GM12801 (cell line): ENCODE results near the gene HK2.

ENCODE experiments used
- TF ChIP-seq, protein P1 (sequence below): IDR thresholded peaks from one replicate; pipeline ENCODE4 v1.5.1; 2011; ENCODE audit warnings: control low read depth; ENCODE audit not compliant: insufficient read length; ENCODE audit errors: extremely low read depth

Gene HK2

DNA sequence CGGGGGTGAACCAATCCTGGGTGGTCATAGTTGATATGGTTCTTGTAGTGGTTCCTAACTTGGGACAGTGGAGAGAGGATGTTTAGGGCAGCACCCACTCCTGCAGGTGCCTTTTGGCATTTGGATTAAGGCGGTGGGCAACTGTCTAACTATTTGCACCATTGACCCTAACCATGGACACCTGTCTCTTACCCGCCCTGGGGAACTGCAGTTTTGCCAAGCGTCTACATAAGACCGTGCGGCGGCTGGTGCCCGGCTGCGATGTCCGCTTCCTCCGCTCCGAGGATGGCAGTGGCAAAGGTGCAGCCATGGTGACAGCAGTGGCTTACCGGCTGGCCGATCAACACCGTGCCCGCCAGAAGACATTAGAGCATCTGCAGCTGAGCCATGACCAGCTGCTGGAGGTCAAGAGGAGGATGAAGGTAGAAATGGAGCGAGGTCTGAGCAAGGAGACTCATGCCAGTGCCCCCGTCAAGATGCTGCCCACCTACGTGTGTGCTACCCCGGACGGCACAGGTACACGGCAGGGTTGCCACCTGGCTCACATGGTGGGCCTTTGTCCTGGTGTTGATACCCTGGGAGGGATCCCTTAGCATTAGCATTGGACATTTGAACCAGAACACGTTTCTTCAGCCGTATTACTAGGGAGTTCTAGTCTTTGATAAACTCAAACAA lies 46.3 kb downstream of the HK2 start:
- TF ChIP-seq, protein P1, sequence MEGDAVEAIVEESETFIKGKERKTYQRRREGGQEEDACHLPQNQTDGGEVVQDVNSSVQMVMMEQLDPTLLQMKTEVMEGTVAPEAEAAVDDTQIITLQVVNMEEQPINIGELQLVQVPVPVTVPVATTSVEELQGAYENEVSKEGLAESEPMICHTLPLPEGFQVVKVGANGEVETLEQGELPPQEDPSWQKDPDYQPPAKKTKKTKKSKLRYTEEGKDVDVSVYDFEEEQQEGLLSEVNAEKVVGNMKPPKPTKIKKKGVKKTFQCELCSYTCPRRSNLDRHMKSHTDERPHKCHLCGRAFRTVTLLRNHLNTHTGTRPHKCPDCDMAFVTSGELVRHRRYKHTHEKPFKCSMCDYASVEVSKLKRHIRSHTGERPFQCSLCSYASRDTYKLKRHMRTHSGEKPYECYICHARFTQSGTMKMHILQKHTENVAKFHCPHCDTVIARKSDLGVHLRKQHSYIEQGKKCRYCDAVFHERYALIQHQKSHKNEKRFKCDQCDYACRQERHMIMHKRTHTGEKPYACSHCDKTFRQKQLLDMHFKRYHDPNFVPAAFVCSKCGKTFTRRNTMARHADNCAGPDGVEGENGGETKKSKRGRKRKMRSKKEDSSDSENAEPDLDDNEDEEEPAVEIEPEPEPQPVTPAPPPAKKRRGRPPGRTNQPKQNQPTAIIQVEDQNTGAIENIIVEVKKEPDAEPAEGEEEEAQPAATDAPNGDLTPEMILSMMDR, result no peak

DNA sequence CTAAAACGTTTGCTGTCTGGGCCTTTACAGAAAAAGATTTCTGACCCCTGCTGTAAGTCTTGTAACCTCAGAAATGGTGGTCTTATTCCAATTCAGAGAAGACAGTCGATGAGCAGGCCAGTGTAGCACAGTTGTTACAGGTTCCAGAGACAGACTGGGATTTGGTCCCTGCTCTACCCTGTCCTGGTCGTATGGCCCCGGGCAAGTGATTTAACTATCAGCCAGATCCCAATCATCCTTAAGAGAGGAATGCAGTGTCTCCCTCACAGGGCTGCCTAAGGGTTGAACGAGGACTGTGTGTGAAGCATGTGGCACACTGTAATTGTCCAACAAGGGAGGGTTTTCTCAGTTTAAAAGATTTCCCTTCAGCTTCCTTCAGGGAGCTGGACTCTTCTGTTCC lies 47.2 kb downstream of the HK2 start:
- TF ChIP-seq, protein P1, result no peak

DNA sequence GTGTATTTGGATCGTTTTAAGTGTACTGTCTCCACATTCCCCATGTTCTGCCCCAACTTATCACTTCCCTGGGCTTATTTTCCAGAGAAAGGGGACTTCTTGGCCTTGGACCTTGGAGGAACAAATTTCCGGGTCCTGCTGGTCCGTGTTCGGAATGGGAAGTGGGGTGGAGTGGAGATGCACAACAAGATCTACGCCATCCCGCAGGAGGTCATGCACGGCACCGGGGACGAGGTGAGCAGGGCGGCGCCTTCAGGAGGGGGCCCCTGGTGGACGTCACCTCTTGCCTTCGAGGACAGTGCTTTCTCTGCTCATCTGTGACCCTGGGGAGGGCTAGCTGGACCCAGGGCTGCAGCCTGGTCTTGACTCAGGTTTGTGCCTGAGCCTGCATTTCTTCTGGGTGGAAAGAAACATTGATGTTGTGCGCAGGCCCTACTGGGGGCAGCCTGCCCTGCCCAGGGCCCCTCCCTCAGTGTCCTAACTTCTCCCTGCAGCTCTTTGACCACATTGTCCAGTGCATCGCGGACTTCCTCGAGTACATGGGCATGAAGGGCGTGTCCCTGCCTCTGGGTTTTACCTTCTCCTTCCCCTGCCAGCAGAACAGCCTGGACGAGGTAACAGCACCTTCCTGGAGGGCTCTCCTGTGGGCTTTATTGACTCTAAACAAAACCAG lies 47.8 kb downstream of the HK2 start:
- TF ChIP-seq, protein P1, result no peak

DNA sequence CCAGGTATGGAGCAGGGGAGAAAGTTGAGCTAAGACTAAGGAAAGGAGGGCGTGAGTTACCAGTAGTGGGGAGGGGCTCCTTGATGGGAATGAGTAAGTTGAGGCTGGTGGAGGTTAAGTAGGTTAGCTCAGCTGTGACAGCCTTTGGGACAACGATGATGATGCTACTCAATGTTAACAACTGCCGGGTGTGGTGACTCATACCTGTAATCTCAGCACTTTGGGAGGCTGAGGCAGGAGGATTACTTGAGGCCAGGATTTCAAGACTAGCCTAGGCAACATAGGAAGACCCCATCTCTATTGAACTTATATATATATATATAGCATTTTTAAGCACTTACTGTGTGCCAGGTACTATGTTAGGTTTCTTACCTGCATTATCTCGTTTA lies 48.4 kb downstream of the HK2 start:
- TF ChIP-seq, protein P1, result no peak

DNA sequence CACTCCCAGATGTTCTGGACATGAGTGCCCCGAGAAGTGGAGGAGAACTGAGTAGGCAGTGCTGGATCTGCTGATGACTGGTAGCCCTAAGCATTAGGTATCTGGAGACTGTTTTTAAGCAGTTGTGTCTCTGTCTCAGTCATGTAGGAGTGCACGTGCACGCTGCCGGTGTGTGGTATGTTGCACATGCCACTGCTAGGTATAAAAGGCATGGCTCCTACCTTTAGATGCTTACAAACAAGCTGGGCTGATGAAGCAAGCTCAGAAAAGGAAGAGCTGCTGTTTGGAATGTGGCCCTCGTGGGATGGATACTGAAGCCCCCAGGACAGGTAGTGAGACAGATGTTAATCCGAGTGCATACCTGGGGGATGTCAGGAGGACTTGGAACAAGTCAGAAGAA lies 49.1 kb downstream of the HK2 start:
- TF ChIP-seq, protein P1, result no peak

DNA sequence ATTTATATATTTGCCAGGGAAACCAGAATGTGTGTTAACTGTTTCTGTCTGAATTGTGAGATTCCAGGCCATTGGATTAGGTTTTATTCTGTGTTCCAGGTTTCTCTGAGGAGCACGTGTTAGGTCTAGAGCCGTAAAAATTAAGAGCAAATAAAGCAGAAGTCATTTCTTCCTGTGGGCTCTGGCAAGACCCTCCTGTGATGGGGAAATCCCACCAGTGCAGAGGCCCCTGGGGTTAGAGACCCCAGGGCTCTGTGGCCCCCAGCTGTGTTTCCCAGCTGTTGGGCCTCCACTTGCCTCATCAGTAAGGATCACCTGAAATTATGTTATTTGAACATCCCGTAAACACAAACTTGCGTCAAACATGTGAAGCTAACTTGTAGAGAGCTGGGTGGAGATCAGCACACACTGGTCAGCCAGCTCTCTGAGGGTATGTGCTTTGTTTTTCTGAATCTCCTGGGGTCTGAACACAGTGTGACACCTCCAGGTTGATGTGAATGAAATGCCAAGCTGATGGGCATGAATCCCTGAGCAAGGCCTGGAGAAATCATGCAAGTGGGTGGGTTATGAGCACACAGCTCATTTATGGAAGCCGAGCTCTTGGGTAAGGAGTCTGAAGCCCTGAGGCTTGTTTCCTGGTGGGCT lies 50.3 kb downstream of the HK2 start:
- TF ChIP-seq, protein P1, result no peak

DNA sequence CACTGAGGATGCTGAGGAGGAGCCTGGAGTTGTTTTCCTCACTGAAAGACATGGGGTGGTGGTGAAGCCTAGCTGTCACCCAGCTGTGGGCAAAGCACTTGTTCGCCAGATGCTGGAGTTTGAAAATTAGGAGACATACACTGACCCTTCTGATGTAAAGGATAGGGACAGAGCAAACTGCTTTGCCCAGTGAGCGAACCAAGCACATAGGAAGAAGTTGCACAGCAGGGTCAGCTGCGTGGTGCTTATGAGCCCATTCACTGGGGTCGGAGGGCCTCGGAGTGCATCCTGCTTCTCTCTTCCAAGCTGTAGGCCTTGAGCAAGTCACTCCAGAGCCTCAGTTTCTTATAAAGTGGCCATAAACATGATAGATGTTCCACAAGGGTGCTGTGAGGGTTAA lies 50.9 kb downstream of the HK2 start:
- TF ChIP-seq, protein P1, result no peak
